NB4 (cell line): ENCODE measurements around the gene USP6NL.

Experiments
- CTCF ChIP-seq: IDR thresholded peaks from one replicate; pipeline ENCODE4 v1.5.1; 2012; ENCODE audit warnings: low read depth, low read length
- POLR2A ChIP-seq: IDR thresholded peaks from 2 replicates; pipeline ENCODE4 v1.6.1; 2011; ENCODE audit warnings: mild to moderate bottlenecking; ENCODE audit not compliant: insufficient read length; ENCODE audit errors: extremely low read depth

DNA sequence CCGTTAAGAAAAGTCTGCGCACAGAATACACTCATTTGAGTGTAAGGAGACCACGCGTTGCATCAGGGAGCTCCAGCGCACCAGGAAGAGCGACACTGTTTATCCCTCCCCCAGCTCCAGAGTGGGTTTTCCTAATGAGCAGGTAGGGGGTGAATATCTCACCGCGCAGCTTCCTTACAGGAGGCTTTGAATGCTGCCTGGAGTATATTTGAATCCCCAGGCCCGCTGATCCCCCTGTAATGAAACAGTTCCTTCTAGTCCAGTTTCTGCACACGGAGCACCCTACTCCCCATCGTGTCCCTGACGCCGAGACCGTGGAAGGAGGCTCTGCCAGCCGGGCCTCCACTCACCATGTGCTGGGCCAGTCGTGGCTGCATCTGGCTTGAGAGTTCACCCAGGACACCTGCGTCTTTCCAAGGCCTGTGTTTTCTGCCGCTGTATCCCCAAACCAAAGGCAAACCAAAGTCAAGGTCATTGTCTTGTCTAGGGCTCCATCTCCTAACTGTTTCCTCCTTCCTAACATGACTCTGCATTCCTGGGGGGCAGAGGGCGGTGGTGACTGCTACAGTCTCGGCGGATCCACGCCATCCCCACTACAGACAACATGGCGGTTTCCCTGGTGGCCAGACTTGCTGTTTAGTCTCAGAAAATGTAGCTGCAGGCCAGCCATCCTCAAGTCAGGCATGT is 167.8 kb downstream of the USP6NL start:
- no peak for TF ChIP-seq CTCF
- TF ChIP-seq POLR2A: no peak
